Left forelimb (tissue), 1 donor: ENCODE results near the gene ANAPC10.
"Not testable (repeated sequence)": the region's sequence is repeated elsewhere in the genome, so short reads cannot be mapped to it uniquely, and the experiment has no call there.

ENCODE experiments used
- DNase-seq: peaks from one replicate; pipeline ENCODE4 v3.0.0-alpha.2; 2018; ENCODE audit warnings: low spot score

Gene ANAPC10

GRCh38 chr4:145003675-145004074, 94.3 kb downstream of the ANAPC10 start:
- DNase-seq, result no peak

GRCh38 chr4:145001635-145002034, 96.4 kb downstream of the ANAPC10 start:
- no peak for DNase-seq

GRCh38 chr4:145000656-145001055, 97.3 kb downstream of the ANAPC10 start:
- DNase-seq, result not testable (repeated sequence)

- DNase-seq, result no peak
Measured at GRCh38 chr4:144989306-144989705, 108.7 kb downstream of the ANAPC10 start.

GRCh38 chr4:144985531-144985930, 112.5 kb downstream of the ANAPC10 start:
- no peak for DNase-seq

GRCh38 chr4:144985014-144985413, 113.0 kb downstream of the ANAPC10 start:
- no peak for DNase-seq

- no peak for DNase-seq
Measured at GRCh38 chr4:144984241-144984640, 113.8 kb downstream of the ANAPC10 start.

- no peak for DNase-seq
Measured at GRCh38 chr4:144975718-144976117, 122.3 kb downstream of the ANAPC10 start.

- DNase-seq, result no peak
Measured at GRCh38 chr4:144970597-144970996, 127.4 kb downstream of the ANAPC10 start.

GRCh38 chr4:144969821-144970220, 128.2 kb downstream of the ANAPC10 start:
- DNase-seq, result no peak

- no peak for DNase-seq
Measured at GRCh38 chr4:144968606-144969005, 129.4 kb downstream of the ANAPC10 start.

GRCh38 chr4:144967161-144967560, 130.8 kb downstream of the ANAPC10 start:
- no peak for DNase-seq

GRCh38 chr4:144962300-144962699, 135.7 kb downstream of the ANAPC10 start:
- no peak for DNase-seq

- no peak for DNase-seq
Measured at GRCh38 chr4:144955104-144955503, 142.9 kb downstream of the ANAPC10 start.

- DNase-seq, result no peak
Measured at GRCh38 chr4:144954230-144954629, 143.8 kb downstream of the ANAPC10 start.

GRCh38 chr4:144948421-144948820, 149.6 kb downstream of the ANAPC10 start:
- DNase-seq, result no peak

- no peak for DNase-seq
Measured at GRCh38 chr4:144948009-144948408, 150.0 kb downstream of the ANAPC10 start.
